Loucy (cell line): ENCODE measurements around the gene SHISAL2A.

ENCODE experiments used
- H2AFZ ChIP-seq: fragments of 200-600 bp; sonication (generic); 2 replicates; pipeline ENCODE4 v1.6.0; 2016; ENCODE audit warnings: antibody characterized with exemption, mild to moderate bottlenecking, low read length, moderate library complexity
- H3F3A ChIP-seq: fragments of 200-600 bp; 2 replicates; pipeline ENCODE4 v1.6.0; 2016; ENCODE audit warnings: antibody characterized with exemption, low read depth, mild to moderate bottlenecking
- H3K27me3 ChIP-seq: fragments of 200-600 bp; sonication (generic); 2 replicates; pipeline ENCODE4 v1.6.1; 2014; ENCODE audit warnings: low read length, mild to moderate bottlenecking; ENCODE audit not compliant: insufficient read depth, poor library complexity, severe bottlenecking
- H3K36me3 ChIP-seq: fragments of 200-600 bp; sonication (generic); 2 replicates; pipeline ENCODE4 v1.6.1; 2016; ENCODE audit warnings: low read length; ENCODE audit not compliant: insufficient read depth
- H3K4me1 ChIP-seq: fragments of 200-600 bp; sonication (generic); 2 replicates; pipeline ENCODE4 v1.5.1; 2014; ENCODE audit warnings: low read length, mild to moderate bottlenecking; ENCODE audit not compliant: insufficient read depth, poor library complexity, severe bottlenecking
- H3K4me2 ChIP-seq: fragments of 200-600 bp; sonication (generic); 2 replicates; pipeline ENCODE4 v1.6.0; 2014; ENCODE audit warnings: antibody characterized with exemption, low read length, low read depth, mild to moderate bottlenecking; ENCODE audit not compliant: poor library complexity, severe bottlenecking
- H3K4me3 ChIP-seq: fragments of 200-600 bp; sonication (generic); 2 replicates; pipeline ENCODE4 v1.5.1; 2014; ENCODE audit warnings: low read length, mild to moderate bottlenecking, mixed read lengths; ENCODE audit not compliant: poor library complexity, severe bottlenecking
- H3K79me2 ChIP-seq: fragments of 200-600 bp; sonication (generic); 2 replicates; pipeline ENCODE4 v1.6.1; 2014; ENCODE audit warnings: low read length; ENCODE audit not compliant: insufficient read depth
- H3K9ac ChIP-seq: fragments of 200-600 bp; sonication (generic); 2 replicates; pipeline ENCODE4 v1.6.0; 2014; ENCODE audit warnings: mild to moderate bottlenecking, low read depth, low read length, moderate library complexity; ENCODE audit not compliant: poor library complexity, severe bottlenecking
- H3K9me2 ChIP-seq: fragments of 200-600 bp; sonication (generic); replicated peaks from 2 replicates; pipeline ENCODE4 v1.6.1; 2016; ENCODE audit warnings: low read depth, low read length, mixed read lengths
- H3K9me3 ChIP-seq: fragments of 200-600 bp; sonication (generic); 2 replicates; pipeline ENCODE4 v1.6.1; 2014; ENCODE audit warnings: mild to moderate bottlenecking, antibody characterized with exemption, low read length, low read depth; ENCODE audit not compliant: insufficient read depth
- H4K20me1 ChIP-seq: fragments of 200-600 bp; sonication (generic); 2 replicates; pipeline ENCODE4 v1.6.0; 2014; ENCODE audit warnings: antibody characterized with exemption, low read length, mild to moderate bottlenecking; ENCODE audit not compliant: insufficient read depth, poor library complexity, severe bottlenecking
- EZH2phosphoT487 ChIP-seq: fragments of 200-600 bp; IDR thresholded peaks from 2 replicates; pipeline ENCODE4 v1.6.1; 2018; ENCODE audit warnings: antibody characterized with exemption, mild to moderate bottlenecking, moderate library complexity, borderline replicate concordance
- TF ChIP-seq, protein P1 (sequence below): fragments of 200-600 bp; sonication (generic); conservative IDR thresholded peaks from 2 replicates; pipeline ENCODE4 v1.5.1; 2014; ENCODE audit warnings: mild to moderate bottlenecking, antibody characterized with exemption, low read length

SHISAL2A gene

DNA sequence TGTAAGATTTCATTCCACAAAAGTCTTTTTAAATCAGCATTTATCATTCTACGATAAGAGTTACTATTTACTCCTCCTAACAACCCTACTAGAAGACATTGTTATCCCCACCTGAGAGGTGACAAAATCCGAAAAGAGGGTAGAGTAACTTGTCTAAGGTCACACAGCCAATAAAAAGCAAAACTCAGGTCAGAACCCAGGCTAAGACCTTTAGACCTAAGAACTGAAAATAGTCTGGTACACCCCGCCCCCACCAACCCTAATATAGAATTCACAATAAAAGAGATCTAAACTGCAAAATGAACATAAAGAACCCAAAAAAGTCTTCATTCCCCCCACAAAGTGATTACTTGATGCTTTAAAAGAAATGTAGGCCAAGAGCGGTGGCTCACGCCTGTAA lies 46.5 kb downstream of the SHISAL2A start:
- Histone ChIP-seq H3K9me3 (no peaks in the 10 kb centered on the region), H3K27me3 (no peaks in the 10 kb centered on the region), H3K4me1 (peaks cover 21% of the 10 kb centered on the region), H4K20me1 (no peaks in the 10 kb centered on the region), H3F3A (no peaks in the 10 kb centered on the region), H2AFZ (0 out of 2 replicates have a peak overlapping the region, but pooled peaks have one; percentile 0), H3K9me2 (no peaks in the 10 kb centered on the region), H3K36me3 (no peaks in the 10 kb centered on the region), H3K79me2 (no peaks in the 10 kb centered on the region), H3K9ac (no peak overlapping the region), H3K4me3 (no peak overlapping the region), H3K4me2 (no peak overlapping the region)
- TF ChIP-seq, protein P1, sequence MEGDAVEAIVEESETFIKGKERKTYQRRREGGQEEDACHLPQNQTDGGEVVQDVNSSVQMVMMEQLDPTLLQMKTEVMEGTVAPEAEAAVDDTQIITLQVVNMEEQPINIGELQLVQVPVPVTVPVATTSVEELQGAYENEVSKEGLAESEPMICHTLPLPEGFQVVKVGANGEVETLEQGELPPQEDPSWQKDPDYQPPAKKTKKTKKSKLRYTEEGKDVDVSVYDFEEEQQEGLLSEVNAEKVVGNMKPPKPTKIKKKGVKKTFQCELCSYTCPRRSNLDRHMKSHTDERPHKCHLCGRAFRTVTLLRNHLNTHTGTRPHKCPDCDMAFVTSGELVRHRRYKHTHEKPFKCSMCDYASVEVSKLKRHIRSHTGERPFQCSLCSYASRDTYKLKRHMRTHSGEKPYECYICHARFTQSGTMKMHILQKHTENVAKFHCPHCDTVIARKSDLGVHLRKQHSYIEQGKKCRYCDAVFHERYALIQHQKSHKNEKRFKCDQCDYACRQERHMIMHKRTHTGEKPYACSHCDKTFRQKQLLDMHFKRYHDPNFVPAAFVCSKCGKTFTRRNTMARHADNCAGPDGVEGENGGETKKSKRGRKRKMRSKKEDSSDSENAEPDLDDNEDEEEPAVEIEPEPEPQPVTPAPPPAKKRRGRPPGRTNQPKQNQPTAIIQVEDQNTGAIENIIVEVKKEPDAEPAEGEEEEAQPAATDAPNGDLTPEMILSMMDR: no peak
- no peak for TF ChIP-seq EZH2phosphoT487

DNA sequence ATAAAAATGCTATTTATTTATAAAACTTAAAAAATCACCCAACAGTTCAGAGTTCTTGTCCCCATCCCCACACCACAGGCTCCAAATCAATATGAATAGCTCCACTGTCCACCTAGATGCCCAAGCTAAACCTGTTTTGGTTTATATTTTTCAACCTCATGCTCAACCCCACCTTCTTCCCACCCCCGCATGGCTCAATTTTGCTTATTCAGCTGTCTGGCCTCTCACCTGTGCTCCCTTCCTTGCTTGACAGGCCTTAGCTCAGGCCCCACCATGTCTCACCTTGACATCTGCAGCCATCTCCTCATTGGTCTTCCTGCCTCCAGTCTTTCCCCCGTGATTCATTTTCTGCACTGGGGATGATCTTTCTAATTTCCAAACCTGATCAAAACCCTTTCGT lies 47.4 kb downstream of the SHISAL2A start:
- Histone ChIP-seq H3K9me2 (no peaks in the 10 kb centered on the region), H3F3A (no peaks in the 10 kb centered on the region), H2AFZ (no peak overlapping the region), H3K4me3 (no peak overlapping the region), H3K36me3 (peaks cover 5% of the 10 kb centered on the region; the same call in 1 of the 2 replicates), H3K4me2 (no peak overlapping the region), H3K79me2 (no peaks in the 10 kb centered on the region), H3K4me1 (peaks cover 13% of the 10 kb centered on the region), H4K20me1 (no peaks in the 10 kb centered on the region), H3K9ac (no peak overlapping the region), H3K9me3 (no peaks in the 10 kb centered on the region), H3K27me3 (no peaks in the 10 kb centered on the region)
- TF ChIP-seq EZH2phosphoT487: no peak
- TF ChIP-seq, protein P1: no peak

DNA sequence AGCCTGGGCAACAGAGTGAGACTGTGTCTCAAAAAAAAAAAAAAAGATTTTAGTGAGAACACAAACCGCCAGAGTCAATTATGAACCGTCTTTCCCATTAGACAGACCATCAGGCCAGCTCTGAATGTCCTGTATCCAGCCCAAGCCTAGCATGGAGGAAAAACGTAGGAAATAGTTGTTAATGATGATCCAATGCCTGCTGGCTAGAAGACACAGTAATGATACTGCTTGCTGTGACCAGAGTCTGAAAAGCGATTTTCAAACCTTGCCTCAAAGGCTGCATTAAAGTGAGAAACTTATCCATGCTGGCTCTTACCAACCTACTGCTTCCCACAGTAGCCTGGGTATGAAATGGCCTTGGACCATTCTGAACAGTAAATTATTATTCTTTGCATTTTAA lies 48.2 kb downstream of the SHISAL2A start:
- Histone ChIP-seq H2AFZ (no peak overlapping the region), H3K9me2 (no peaks in the 10 kb centered on the region), H3K79me2 (no peaks in the 10 kb centered on the region), H3K9me3 (no peaks in the 10 kb centered on the region), H3K36me3 (peaks cover 7% of the 10 kb centered on the region; the same call in 1 of the 2 replicates), H3F3A (no peaks in the 10 kb centered on the region), H3K4me3 (no peak overlapping the region), H3K9ac (no peak overlapping the region), H3K4me2 (no peak overlapping the region), H3K27me3 (no peaks in the 10 kb centered on the region), H3K4me1 (peaks cover 5% of the 10 kb centered on the region), H4K20me1 (no peaks in the 10 kb centered on the region)
- TF ChIP-seq, protein P1: no peak
- TF ChIP-seq EZH2phosphoT487: no peak
